K562 (cell line): ENCODE measurements around the gene DPEP2. TPM values are rescaled to one million over a fixed set of nuclear protein-coding genes. Genes with fewer than 3 reads are reported as not detected.
"Not testable (repeated sequence)": the region's sequence is repeated elsewhere in the genome, so short reads cannot be mapped to it uniquely, and the experiment has no call there.

Experiments used
- ATAC-seq: fragments of 200-7000 bp; cut with Tn5 transposase; 3 replicates; pipeline ENCODE4 v1.9.1; 2020; ENCODE audit warnings: moderate library complexity
- BruUV-seq: library from RNA; stranded (reverse); fragments of 400-500 nt; replicated peaks from 2 replicates; lab custom pipeline; 2021; lab: Mats Ljungman, UMichigan
- CTCF ChIA-PET: fragments of 300-600 bp; formaldehyde crosslinking; extraction: SDS; loops from one replicate; lab custom pipeline; 2021; ENCODE audit warnings: low intra/inter-chr PET ratio; lab: Yijun Ruan, JAX
- POLR2A ChIA-PET: fragments of 300-600, 350-650 bp; sonication (Branson Sonifier 250); formaldehyde crosslinking; extraction: SDS; loops from one replicate; lab custom pipeline; 2021; ENCODE audit warnings: antibody characterized with exemption, inconsistent platforms; lab: Yijun Ruan, JAX
- DNase-seq, 4 experiments: peaks; one replicate each; pipeline versions ENCODE4 v3.0.0 to v3.0.0-alpha.2; 2011 to 2018; ENCODE audit warnings: low spot score in 3 of 4, mixed read lengths in 3 of 4; ENCODE audit errors: extremely low read depth in 1 of 4
- FAIRE-seq: peaks from 2 replicates; lab custom pipeline; 2011; peaks lifted over from hg19 to GRCh38; lab: Jason Lieb, UNC
- H2AFZ ChIP-seq: 2 replicates; pipeline ENCODE4 v1.6.0; 2011; ENCODE audit warnings: low read depth, low read length, control low read depth, inconsistent platforms
- H3K27ac ChIP-seq: fragments of 200-600 bp; 3 replicates; pipeline ENCODE4 v1.8.0; 2011; ENCODE audit warnings: low read depth, mild to moderate bottlenecking, control low read depth, inconsistent platforms, low read length, moderate library complexity, mixed read lengths; ENCODE audit errors: extremely low read depth
- H3K27me3 ChIP-seq, 2 experiments: fragments of 300-600 bp in 1 of 2; 2 replicates in 1 of 2; 3 replicates in 1 of 2; pipeline versions ENCODE4 v1.6.0 to v1.8.0; 2011; ENCODE audit warnings: inconsistent platforms in 2 of 2, low read length in 2 of 2, mild to moderate bottlenecking in 1 of 2, mixed read lengths in 1 of 2, moderate library complexity in 1 of 2; ENCODE audit not compliant: control insufficient read depth in 2 of 2, insufficient read depth in 2 of 2
- H3K36me3 ChIP-seq: fragments of 300-600 bp; 3 replicates; pipeline ENCODE4 v1.8.0; 2011; ENCODE audit warnings: mild to moderate bottlenecking, low read length, inconsistent platforms; ENCODE audit not compliant: control insufficient read depth, insufficient read depth
- H3K4me1 ChIP-seq, 2 experiments: fragments of 200-600 bp in 1 of 2; replicated peaks in 1 of 2; 2 replicates in 1 of 2; 3 replicates in 1 of 2; pipeline versions ENCODE4 v1.5.1 to v1.8.0; 2011; ENCODE audit warnings: inconsistent platforms in 2 of 2, low read length in 2 of 2, mild to moderate bottlenecking in 1 of 2, mixed read lengths in 1 of 2, moderate library complexity in 1 of 2; ENCODE audit not compliant: control insufficient read depth in 2 of 2, insufficient read depth in 2 of 2
- H3K4me2 ChIP-seq: 2 replicates; pipeline ENCODE4 v1.6.1; 2011; ENCODE audit warnings: low read length, control low read depth, inconsistent platforms, mixed read lengths; ENCODE audit not compliant: insufficient read depth
- H3K4me3 ChIP-seq: fragments of 200-600 bp; sonication (generic), shearing (Covaris generic); 2 replicates; pipeline ENCODE4 v1.5.1; 2016; ENCODE audit warnings: control low read depth, inconsistent platforms
- H3K79me2 ChIP-seq: fragments of 200-600 bp; 3 replicates; pipeline ENCODE4 v1.8.0; 2011; ENCODE audit warnings: low read length, inconsistent platforms; ENCODE audit not compliant: control insufficient read depth, insufficient read depth
- H3K9ac ChIP-seq, 2 experiments: 2 replicates each; pipeline versions ENCODE4 v1.6.0 to v1.6.1; 2011; ENCODE audit warnings: low read depth in 2 of 2, low read length in 2 of 2, control low read depth in 1 of 2, inconsistent platforms in 1 of 2, mild to moderate bottlenecking in 1 of 2, mixed read lengths in 1 of 2; ENCODE audit not compliant: insufficient read depth in 1 of 2
- H3K9me1 ChIP-seq: one replicate; pipeline ENCODE4 v1.6.0; 2011; ENCODE audit warnings: inconsistent platforms, mild to moderate bottlenecking, low read length, moderate library complexity; ENCODE audit not compliant: control insufficient read depth, insufficient read depth
- H3K9me3 ChIP-seq: replicated peaks from 2 replicates; pipeline ENCODE4 v1.5.1; 2011; ENCODE audit warnings: low read depth, low read length, inconsistent platforms; ENCODE audit not compliant: control insufficient read depth, insufficient read depth
- H4K20me1 ChIP-seq: replicated peaks from 2 replicates; pipeline ENCODE4 v1.6.1; 2011; ENCODE audit warnings: low read length, inconsistent platforms, mixed read lengths; ENCODE audit not compliant: control insufficient read depth, insufficient read depth
- HDGF ChIP-seq: fragments of 450-650 bp; IDR thresholded peaks from 2 replicates; pipeline ENCODE4 v1.6.1; 2016
- MTF1 ChIP-seq: fragments of 250-450 bp; sonication (Bioruptor Pico); IDR thresholded peaks from 2 replicates; pipeline ENCODE4 v1.9.0; 2021; ENCODE audit warnings: moderate library complexity, mild to moderate bottlenecking, inconsistent platforms, borderline replicate concordance
- ZNF766 ChIP-seq: fragments of 200-800 bp; sonication (Bioruptor generic); conservative IDR thresholded peaks from 2 replicates; pipeline ENCODE4 v1.6.1; 2016; ENCODE audit warnings: missing genetic modification characterization, missing compliant biosample characterization
- WGBS: fragments of 100-300 bp; shearing (Covaris generic); methylation state at CpG from one replicate; pipeline ENCODE4 v1.1.6; 2016; ENCODE audit warnings: low coverage, mixed read lengths; ENCODE audit not compliant: insufficient coverage; ENCODE audit errors: missing lambda C conversion rate; 5-methylcytosine and 5-hydroxymethylcytosine counted together
- in situ Hi-C: fragments of 300-500 bp; cut with MboI; formaldehyde crosslinking; loops from 4 replicates; pipeline ENCODE4 v1.15.0; 2018; ENCODE audit warnings: inconsistent platforms, mixed read lengths
- intact Hi-C: fragments of 100-400 bp; cut with micrococcal nuclease; formaldehyde crosslinking; loops from 2 replicates; pipeline ENCODE4 v1.14.2; 2022
- polyA plus RNA-seq, 8 experiments: library from polyadenylated mRNA; depleted of rRNA in 4 of 8; stranded (reverse) in 5 of 8; unstranded in 3 of 8; fragments of >200 nt; fragmentation: Nextera tagmentation in 2 of 8; fragmentation: Illumina TruSeq in 1 of 8; extraction: Ambion mirVana in 2 of 8; extraction: Trizol in 1 of 8; gene quantifications; 2 replicates each; pipeline versions ENCODE4 v1.2.1 to v1.2.3, GENCODE V29; 2011 to 2014; ENCODE audit warnings: inconsistent platforms in 1 of 8, missing spikeins in 1 of 8
- total RNA-seq, 7 experiments: library from RNA; depleted of rRNA in 6 of 7; stranded (reverse); fragments of >200 nt in 6 of 7; fragmentation: Illumina TruSeq in 2 of 7; extraction: Trizol in 2 of 7; gene quantifications; 2 replicates each; pipeline versions ENCODE4 v1.2.1 to v1.2.3, GENCODE V29; 2011 to 2021; ENCODE audit warnings: low replicate concordance in 1 of 7
- TF ChIP-seq, protein P1 (sequence below): fragments of 450-650 bp; formaldehyde crosslinking; IDR thresholded peaks from 2 replicates; pipeline ENCODE4 v1.4.0; 2020; ENCODE audit warnings: mild to moderate bottlenecking, moderate library complexity

DPEP2 gene
- total and polyA plus RNA-seq, 9 of the 15 experiments (the other 6 are each of a cell fraction or from before 2014, with no cell fraction given) = 0.14 to 1.2 (median 0.38) TPM

DNA sequence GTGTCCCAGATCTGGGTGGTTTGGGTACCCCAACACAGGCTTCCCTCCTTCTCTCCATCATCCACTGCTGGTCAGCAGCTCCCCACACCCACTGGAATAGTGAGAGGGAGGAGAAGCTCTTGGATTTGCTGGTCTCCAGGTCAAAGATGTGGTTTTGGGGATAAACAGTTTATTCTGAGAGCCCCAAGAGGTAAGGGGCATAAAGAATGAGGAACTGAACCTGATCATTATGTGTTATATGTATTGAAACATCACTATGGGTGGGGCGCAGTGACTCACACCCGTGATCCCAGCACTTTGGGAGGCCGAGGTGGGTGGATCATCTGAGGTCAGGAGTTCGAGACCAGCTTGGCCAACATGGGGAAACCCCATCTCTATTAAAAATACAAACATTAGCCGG lies 3.9 kb downstream of the DPEP2 start (continued):
- no peak for TF ChIP-seq MTF1

DNA sequence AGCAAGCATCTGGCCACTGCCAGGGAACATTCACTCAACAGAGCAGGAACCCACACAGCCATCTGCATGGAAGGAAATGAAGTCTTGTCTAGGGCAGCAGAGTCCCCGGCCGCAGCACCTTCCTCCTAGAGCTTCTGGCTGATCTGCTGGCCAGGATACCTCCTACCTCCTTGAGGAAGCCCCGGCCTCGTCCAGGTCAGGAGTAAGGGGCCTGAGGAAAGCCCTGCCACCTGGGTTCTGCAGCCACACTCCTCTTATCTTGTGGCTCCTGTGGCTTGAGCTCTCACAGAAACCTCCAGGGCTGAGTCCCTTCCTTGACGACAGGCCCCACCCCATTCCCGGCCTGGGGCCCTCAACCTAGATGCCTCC lies 5.3 kb downstream of the DPEP2 start:
- FAIRE-seq = peak; percentile 76
- in situ Hi-C loops = loop anchor here (10.0 kb wide), 1 partner anchor 321 kb away; the partner anchor contains the start of genes PRMT7 and SLC7A6OS
- H3K36me3 ChIP-seq, H3K27me3 ChIP-seq, H3K9me3 ChIP-seq, H3K9me1 ChIP-seq, H3K79me2 ChIP-seq, intact Hi-C loops, H4K20me1 ChIP-seq: not testable (repeated sequence)
- H3K9ac ChIP-seq = peak overlapping the region; percentile 71 to 87; a peak in 3 of 4 replicates
- peak overlapping the region; percentile 91 for H2AFZ ChIP-seq
- ATAC-seq = peak; percentile 31
- peak in 2 of 4 experiments; percentile 19 to 47 for DNase-seq
- POLR2A ChIA-PET = interaction anchor here (1.0 to 1.4 kb wide), 3 partner anchors 8 to 20 kb away, joined by 3 to 4 read pairs (median 3); no protein-coding TSS in a partner anchor
- TF ChIP-seq ZNF766 (CRISPR knock-in tag) = 0 out of 2 replicates have a peak, but pooled peaks have one; percentile 18
- TF ChIP-seq, protein P1, sequence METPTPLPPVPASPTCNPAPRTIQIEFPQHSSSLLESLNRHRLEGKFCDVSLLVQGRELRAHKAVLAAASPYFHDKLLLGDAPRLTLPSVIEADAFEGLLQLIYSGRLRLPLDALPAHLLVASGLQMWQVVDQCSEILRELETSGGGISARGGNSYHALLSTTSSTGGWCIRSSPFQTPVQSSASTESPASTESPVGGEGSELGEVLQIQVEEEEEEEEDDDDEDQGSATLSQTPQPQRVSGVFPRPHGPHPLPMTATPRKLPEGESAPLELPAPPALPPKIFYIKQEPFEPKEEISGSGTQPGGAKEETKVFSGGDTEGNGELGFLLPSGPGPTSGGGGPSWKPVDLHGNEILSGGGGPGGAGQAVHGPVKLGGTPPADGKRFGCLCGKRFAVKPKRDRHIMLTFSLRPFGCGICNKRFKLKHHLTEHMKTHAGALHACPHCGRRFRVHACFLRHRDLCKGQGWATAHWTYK = peak; percentile 96
- TF ChIP-seq HDGF = 0 out of 2 replicates have a peak, but pooled peaks have one; percentile 23
- peaks cover 16 to 38% of the 10 kb centered on the region in 2 experiments for H3K4me1 ChIP-seq
- BruUV-seq = TSS peak; percentile 62
- CTCF ChIA-PET = interaction anchor here (0.9 to 2.1 kb wide), 4 partner anchors 9 to 235 kb away, joined by 3 to 18 read pairs (median 10); no protein-coding TSS in a partner anchor
- peak overlapping the region; percentile 62 for H3K4me2 ChIP-seq
- WGBS = 0% methylated on average over 2 of the region's 6 CpGs
- 0 out of 2 replicates have a peak overlapping the region, but pooled peaks have one; percentile 3 for H3K4me3 ChIP-seq
- peak overlapping the region; percentile 89 for H3K27ac ChIP-seq
